ENCODE data around the gene VHLL.

Gene VHLL

GRCh38 chr1:156293895-156294294 is 5.2 kb downstream of the VHLL start:
- TF ChIP-seq FOXP2 (optimal IDR thresholded peaks at IDR 0.05; ENCODE audit: borderline replicate concordance, extremely low read depth, extremely low read length, insufficient read depth) (no peak), POLR2AphosphoS5 (IDR thresholded peaks at IDR 0.05; ENCODE audit: low read depth, low read length) (no peak), SIN3A (IDR thresholded peaks at IDR 0.05; ENCODE audit: borderline replicate concordance, insufficient read depth, low read length) (no peak)
- TF ChIP-seq, protein P1, sequence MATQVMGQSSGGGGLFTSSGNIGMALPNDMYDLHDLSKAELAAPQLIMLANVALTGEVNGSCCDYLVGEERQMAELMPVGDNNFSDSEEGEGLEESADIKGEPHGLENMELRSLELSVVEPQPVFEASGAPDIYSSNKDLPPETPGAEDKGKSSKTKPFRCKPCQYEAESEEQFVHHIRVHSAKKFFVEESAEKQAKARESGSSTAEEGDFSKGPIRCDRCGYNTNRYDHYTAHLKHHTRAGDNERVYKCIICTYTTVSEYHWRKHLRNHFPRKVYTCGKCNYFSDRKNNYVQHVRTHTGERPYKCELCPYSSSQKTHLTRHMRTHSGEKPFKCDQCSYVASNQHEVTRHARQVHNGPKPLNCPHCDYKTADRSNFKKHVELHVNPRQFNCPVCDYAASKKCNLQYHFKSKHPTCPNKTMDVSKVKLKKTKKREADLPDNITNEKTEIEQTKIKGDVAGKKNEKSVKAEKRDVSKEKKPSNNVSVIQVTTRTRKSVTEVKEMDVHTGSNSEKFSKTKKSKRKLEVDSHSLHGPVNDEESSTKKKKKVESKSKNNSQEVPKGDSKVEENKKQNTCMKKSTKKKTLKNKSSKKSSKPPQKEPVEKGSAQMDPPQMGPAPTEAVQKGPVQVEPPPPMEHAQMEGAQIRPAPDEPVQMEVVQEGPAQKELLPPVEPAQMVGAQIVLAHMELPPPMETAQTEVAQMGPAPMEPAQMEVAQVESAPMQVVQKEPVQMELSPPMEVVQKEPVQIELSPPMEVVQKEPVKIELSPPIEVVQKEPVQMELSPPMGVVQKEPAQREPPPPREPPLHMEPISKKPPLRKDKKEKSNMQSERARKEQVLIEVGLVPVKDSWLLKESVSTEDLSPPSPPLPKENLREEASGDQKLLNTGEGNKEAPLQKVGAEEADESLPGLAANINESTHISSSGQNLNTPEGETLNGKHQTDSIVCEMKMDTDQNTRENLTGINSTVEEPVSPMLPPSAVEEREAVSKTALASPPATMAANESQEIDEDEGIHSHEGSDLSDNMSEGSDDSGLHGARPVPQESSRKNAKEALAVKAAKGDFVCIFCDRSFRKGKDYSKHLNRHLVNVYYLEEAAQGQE (IDR thresholded peaks at IDR 0.05; ENCODE audit: insufficient read depth in 1 of 2, low read depth in 2 of 2, low read length in 2 of 2) = no peak

- no peak for TF ChIP-seq TAF1 (IDR thresholded peaks at IDR 0.05; ENCODE audit: borderline replicate concordance, insufficient read depth, low read length)
- TF ChIP-seq, protein P1 (IDR thresholded peaks at IDR 0.05; ENCODE audit: insufficient read depth in 1 of 2, low read depth in 2 of 2, low read length in 2 of 2) = no peak
- no peak for TF ChIP-seq POLR2AphosphoS5 (IDR thresholded peaks at IDR 0.05; ENCODE audit: low read depth, low read length)
- no peak for TF ChIP-seq SIN3A (IDR thresholded peaks at IDR 0.05; ENCODE audit: borderline replicate concordance, insufficient read depth, low read length)
- TF ChIP-seq FOXP2 (optimal IDR thresholded peaks at IDR 0.05; ENCODE audit: borderline replicate concordance, extremely low read depth, extremely low read length, insufficient read depth) = no peak
Observed at GRCh38 chr1:156293098-156293434, 6.0 kb downstream of the VHLL start.

DNA sequence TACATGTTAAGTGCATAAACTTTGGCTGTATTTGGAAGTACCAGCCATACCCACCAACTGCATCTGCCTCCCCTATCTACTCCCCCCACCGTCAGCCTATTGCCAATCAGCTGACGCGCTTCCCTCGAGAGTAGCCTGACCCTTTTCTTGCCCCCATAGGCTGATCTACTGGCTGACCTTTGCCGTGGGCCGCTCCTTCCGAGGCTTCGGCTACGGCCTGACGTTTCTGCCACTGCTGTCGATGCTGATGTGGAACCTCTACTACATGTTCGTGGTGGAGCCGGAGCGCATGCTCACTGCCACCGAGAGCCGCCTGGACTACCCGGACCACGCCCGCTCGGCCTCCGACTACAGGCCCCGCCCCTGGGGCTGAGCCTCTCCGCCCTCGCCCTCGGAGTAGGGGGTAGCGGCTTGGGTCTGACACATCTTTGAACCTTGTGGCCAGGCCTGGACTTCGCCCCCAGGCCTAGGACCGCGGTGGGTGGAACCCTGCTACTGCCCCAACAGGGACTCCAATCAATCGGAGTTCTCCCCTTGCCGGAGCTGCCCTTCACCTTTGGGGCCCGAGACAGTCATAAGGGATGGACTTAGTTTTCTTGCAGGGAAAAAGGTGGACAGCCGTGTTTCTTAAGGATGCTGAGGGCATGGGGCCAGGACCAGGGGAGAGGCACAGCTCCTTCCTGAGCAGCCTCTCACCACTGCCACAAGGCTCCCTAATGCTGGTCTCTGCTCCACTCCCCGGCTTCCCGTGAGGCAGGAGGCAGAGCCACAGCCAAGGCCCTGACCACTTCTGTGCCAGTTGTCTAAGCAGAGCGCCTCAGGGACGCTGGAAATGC is 7.7 kb downstream of the VHLL start:
- no peak for TF ChIP-seq SIN3A (IDR thresholded peaks at IDR 0.05; ENCODE audit: borderline replicate concordance, insufficient read depth, low read length)
- no peak for TF ChIP-seq FOXP2 (optimal IDR thresholded peaks at IDR 0.05; ENCODE audit: borderline replicate concordance, extremely low read depth, extremely low read length, insufficient read depth)

GRCh38 chr1:156289857-156290256 is 9.2 kb downstream of the VHLL start:
- TF ChIP-seq TAF1 (IDR thresholded peaks at IDR 0.05; ENCODE audit: borderline replicate concordance, insufficient read depth, low read length) (no peak), POLR2AphosphoS5 (IDR thresholded peaks at IDR 0.05; ENCODE audit: low read depth, low read length) (no peak), FOXP2 (optimal IDR thresholded peaks at IDR 0.05; ENCODE audit: borderline replicate concordance, extremely low read depth, extremely low read length, insufficient read depth) (no peak), SIN3A (IDR thresholded peaks at IDR 0.05; ENCODE audit: borderline replicate concordance, insufficient read depth, low read length) (no peak)
- TF ChIP-seq, protein P1 (IDR thresholded peaks at IDR 0.05; ENCODE audit: insufficient read depth in 1 of 2, low read depth in 2 of 2, low read length in 2 of 2) = no peak

- TF ChIP-seq, protein P1 (IDR thresholded peaks at IDR 0.05; ENCODE audit: insufficient read depth in 1 of 2, low read depth in 2 of 2, low read length in 2 of 2) = no peak
- TF ChIP-seq SIN3A (IDR thresholded peaks at IDR 0.05; ENCODE audit: borderline replicate concordance, insufficient read depth, low read length) (no peak), TAF1 (IDR thresholded peaks at IDR 0.05; ENCODE audit: borderline replicate concordance, insufficient read depth, low read length) (no peak), POLR2AphosphoS5 (IDR thresholded peaks at IDR 0.05; ENCODE audit: low read depth, low read length) (no peak), FOXP2 (optimal IDR thresholded peaks at IDR 0.05; ENCODE audit: borderline replicate concordance, extremely low read depth, extremely low read length, insufficient read depth) (no peak)
Observed at GRCh38 chr1:156286061-156286460, 13.0 kb downstream of the VHLL start.
